HEK293 (cell line): ENCODE data around the gene SPEG.

Experiments used
- REST ChIP-seq: fragments of 450-650 bp; formaldehyde crosslinking; IDR thresholded peaks from 2 replicates; pipeline ENCODE4 v1.5.1; 2016; ENCODE audit warnings: missing biosample characterization, missing genetic modification characterization
- ZBTB48 ChIP-seq: fragments of 450-650 bp; formaldehyde crosslinking; IDR thresholded peaks from 2 replicates; pipeline ENCODE4 v1.5.1; 2016; ENCODE audit warnings: missing biosample characterization, missing genetic modification characterization
- TF ChIP-seq, protein P1 (sequence below): fragments of 450-650 bp; formaldehyde crosslinking; IDR thresholded peaks from 2 replicates; pipeline ENCODE4 v1.5.1; 2016; ENCODE audit warnings: missing biosample characterization, missing genetic modification characterization, low read depth
- TF ChIP-seq, protein P2 (sequence below): fragments of 450-650 bp; formaldehyde crosslinking; IDR thresholded peaks from 2 replicates; pipeline ENCODE4 v1.5.1; 2016; ENCODE audit warnings: missing biosample characterization, missing genetic modification characterization

DNA sequence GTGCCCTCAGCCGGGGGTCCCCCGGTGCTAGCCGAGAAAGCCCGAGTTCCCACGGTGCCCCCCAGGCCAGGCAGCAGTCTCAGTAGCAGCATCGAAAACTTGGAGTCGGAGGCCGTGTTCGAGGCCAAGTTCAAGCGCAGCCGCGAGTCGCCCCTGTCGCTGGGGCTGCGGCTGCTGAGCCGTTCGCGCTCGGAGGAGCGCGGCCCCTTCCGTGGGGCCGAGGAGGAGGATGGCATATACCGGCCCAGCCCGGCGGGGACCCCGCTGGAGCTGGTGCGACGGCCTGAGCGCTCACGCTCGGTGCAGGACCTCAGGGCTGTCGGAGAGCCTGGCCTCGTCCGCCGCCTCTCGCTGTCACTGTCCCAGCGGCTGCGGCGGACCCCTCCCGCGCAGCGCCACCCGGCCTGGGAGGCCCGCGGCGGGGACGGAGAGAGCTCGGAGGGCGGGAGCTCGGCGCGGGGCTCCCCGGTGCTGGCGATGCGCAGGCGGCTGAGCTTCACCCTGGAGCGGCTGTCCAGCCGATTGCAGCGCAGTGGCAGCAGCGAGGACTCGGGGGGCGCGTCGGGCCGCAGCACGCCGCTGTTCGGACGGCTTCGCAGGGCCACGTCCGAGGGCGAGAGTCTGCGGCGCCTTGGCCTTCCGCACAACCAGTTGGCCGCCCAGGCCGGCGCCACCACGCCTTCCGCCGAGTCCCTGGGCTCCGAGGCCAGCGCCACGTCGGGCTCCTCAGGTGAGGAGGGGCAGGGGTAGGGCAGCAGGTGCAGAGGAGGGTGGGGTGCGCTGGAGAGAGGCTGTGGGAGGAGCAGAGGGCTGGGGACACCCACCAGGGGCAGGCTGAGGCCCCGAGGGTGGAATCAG lies 49.9 kb downstream of the SPEG start:
- TF ChIP-seq, protein P1, sequence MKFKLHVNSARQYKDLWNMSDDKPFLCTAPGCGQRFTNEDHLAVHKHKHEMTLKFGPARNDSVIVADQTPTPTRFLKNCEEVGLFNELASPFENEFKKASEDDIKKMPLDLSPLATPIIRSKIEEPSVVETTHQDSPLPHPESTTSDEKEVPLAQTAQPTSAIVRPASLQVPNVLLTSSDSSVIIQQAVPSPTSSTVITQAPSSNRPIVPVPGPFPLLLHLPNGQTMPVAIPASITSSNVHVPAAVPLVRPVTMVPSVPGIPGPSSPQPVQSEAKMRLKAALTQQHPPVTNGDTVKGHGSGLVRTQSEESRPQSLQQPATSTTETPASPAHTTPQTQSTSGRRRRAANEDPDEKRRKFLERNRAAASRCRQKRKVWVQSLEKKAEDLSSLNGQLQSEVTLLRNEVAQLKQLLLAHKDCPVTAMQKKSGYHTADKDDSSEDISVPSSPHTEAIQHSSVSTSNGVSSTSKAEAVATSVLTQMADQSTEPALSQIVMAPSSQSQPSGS (tag by site-specific recombination), result no peak
- TF ChIP-seq, protein P2, sequence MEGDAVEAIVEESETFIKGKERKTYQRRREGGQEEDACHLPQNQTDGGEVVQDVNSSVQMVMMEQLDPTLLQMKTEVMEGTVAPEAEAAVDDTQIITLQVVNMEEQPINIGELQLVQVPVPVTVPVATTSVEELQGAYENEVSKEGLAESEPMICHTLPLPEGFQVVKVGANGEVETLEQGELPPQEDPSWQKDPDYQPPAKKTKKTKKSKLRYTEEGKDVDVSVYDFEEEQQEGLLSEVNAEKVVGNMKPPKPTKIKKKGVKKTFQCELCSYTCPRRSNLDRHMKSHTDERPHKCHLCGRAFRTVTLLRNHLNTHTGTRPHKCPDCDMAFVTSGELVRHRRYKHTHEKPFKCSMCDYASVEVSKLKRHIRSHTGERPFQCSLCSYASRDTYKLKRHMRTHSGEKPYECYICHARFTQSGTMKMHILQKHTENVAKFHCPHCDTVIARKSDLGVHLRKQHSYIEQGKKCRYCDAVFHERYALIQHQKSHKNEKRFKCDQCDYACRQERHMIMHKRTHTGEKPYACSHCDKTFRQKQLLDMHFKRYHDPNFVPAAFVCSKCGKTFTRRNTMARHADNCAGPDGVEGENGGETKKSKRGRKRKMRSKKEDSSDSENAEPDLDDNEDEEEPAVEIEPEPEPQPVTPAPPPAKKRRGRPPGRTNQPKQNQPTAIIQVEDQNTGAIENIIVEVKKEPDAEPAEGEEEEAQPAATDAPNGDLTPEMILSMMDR, result no peak
- TF ChIP-seq REST (tag by site-specific recombination) (no peak), ZBTB48 (no peak)
